Right kidney (tissue), 9 donors: ENCODE measurements around the gene FAM237A.

ENCODE experiments used
- DNase-seq: peaks from one replicate; pipeline ENCODE4 v3.0.0-alpha.2; 2016
- long read RNA-seq, 8 donors: transcript quantifications; one replicate each; lab custom pipeline, GENCODE V29; 2026

The FAM237A gene
- long read RNA-seq, donor 1 = 0 reads
- long read RNA-seq, donor 2 = 0 reads
- long read RNA-seq, donor 3 = 0 reads
- long read RNA-seq, donor 4 = 0 reads
- long read RNA-seq, donor 5 = 0 reads
- long read RNA-seq, donor 6 = 0 reads
- long read RNA-seq, donor 7 = 0 reads
- long read RNA-seq, donor 8 = 0 reads

DNA sequence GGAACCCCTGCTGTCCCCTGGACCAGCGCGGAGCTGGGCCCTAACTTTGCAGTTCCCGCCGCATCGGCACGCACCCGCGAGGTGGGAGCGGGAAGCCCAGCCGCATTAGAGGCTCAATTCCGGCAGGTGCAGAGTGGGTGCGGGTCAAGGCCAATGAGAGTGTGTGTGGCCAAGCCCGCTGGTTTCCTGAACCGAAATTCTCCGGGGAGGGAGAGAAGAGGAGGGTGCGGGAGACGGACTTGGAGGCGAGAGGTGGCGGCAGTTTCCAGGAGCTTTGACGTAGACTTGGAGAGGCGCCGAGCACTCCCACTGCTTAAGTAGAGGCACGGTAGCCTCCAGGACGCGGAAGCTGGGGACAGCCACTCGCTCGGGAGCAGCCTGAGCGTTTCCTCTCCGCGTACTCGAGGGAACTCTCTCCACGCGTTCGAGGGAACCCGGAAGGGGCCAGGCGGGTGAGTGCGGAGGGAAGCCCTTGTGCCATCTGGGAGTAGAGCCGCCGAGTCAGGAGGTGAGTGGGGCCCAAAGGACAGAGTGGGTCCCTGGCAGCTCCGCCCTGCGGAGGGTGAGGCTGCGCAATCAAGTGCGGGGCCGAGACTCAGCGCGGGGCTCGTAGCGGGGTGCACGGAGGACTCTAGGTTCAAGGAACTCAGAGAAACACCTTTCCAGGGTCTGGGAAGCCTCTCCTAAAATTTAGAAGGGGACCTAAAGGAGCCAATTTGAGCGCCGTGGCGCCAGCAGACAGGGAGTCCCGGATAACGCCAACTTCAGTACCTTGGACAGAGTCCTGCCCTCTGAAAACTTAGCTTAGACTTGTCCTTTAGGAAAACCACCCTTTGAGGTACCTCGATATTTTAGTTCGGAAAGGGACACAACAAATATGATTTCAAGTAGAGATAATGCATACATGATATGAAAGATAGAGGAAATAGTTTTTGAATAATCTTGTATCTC, at the start of gene FAM237A:
Gene FAM237A, plus strand, starts transcription at position 413 of the 951 bp plus-strand sequence. CDS start 1,750 bp downstream, outside the sequence.
- peak; percentile 45 for DNase-seq

DNA sequence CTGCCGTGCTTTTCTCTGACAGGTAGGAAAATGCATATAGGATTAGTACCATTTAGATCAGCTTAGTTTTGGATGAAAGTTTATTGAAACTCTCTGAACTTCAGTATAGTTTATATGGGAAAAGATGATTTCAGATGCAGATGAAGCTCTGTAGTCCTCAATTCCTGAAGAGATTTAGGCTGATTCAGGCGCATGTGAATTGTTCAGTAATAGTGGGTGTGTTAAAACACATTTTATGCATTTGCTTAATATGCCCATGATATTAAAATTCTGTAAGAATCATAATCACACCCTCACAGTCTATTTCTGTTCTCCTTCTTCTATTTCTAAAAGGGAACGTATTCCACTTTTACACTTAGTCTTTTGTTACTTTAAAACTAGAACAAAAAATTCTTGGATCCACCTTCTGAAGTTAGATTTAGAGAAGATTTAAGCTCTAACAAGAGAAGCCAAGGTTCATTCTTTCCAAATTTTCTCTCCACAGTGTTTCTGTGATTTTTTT, 44.5 kb upstream of the FAM237A start:
- DNase-seq = no peak

DNA sequence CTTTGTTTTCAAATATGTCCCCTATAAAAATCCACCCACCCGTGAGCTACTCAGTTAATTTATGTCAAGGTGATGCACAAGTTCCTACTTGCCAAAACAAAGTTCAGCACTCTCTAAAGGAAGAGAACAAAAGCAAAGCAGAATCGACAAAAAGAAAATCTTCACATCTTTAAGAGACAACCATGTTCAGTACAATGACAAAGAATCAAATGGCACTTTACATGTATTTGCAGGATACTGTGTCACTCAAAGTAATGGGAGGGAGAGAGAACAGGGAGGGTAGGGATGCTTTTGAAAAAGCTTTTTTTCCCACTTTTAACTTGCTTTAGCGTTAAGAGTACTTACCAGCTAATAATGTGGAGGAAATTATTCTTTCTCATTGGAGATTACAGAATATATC, 39.0 kb upstream of the FAM237A start:
- no peak for DNase-seq

DNA sequence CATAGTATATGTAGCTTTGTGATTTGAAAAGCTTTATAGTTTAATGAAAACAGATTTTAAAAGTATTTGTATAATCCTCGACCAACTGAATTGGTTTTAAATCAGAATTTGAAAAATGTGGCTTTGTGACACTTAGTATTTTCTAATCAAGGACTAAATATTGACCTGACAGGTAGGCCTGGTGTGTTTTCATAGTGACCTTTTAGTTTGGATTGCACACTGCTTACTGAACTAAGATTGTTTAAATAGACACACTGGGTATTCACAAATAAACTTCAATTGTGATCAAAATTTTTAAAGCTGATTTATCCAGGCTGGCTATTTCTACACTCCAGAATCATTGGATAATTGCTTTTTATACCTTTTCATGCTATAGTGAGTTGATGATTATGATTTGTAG, 31.8 kb upstream of the FAM237A start:
- no peak for DNase-seq

DNA sequence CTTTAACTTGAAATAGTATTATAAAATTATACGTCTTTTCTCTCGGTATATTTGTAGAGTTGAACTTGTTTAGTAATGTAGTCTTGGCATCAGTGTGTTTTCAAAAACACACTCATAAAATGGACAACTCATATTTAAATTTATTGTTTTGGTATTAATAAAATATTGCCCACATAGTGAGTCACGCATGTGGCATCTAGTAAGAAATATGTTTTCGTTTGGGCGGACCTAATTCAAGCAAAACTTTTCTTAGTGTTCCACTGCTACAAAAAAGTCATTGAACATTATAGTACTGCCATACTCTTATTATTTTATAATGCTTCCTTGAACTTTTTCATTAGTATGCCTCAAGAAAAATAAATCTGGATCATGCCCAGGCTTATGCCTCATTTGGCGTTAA, 31.1 kb upstream of the FAM237A start:
- DNase-seq = no peak

DNA sequence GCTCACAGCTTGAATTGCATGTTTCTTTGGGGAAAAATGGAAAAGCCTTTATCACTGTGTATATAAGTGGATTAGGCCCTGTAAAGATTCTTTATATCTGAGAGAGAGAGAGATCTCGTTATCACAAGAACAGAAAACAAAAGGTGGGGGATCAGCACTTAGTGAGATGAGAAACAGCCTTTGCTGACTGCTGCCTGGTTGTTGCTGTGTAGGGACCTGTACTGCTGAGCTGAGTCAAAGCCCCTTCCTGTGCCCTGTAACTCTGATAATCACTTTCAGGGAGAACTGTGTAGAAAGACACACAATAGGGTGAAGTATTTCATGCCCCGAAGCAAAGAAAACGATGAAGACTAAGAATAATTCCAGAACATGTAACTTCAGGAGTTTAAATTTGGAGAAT, 30.6 kb upstream of the FAM237A start:
- no peak for DNase-seq

DNA sequence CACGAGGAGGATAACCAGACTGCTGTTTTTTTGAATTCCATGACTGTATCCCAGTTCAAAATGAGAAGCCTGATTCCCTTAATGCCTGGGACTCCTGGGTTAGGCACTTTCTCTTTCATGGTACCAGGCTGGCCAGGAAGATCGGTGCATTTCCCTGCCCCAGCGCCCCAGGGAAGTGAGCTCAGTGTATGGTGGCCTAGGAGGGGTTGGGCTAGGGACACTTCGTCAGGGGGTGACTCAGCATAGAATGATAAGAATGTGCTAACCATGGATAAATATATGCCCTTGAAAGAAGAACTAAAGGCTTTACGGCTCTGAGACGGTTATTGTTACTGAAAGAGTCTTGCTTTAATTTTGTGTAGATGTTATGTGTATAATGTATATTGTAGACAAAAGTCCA, 27.5 kb upstream of the FAM237A start:
- no peak for DNase-seq

DNA sequence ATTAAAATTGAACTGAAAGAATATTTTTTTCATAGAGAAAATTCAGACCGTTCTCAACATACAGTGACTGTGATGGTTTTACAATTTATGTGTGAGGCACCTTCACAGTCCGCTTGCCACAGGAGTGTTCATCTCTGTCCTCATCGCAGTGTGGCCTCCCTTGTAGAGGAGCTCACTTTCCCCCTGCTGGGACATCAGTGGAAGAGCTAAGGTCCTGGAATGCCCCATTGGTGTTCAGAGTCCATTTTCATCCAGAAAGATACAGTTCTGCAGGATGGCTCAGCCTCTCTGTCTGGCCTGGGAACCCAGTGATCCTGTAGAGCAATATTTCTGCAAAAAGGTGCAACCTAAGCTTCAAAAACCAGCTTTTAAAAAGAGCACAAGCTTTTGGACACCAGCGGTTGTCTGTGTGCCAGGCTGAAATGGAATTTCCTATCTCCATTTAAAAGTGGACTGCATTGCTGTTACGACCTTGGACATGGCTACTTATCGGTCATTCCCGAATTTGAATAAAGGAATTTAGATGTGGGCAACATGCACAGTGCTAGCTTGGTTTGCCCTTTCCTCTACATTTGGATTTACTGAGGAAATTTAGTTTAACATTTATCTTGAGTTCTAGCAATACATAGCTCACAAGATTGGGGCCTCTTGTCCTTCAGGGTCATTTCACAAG, 26.7 kb upstream of the FAM237A start:
- DNase-seq = no peak

DNA sequence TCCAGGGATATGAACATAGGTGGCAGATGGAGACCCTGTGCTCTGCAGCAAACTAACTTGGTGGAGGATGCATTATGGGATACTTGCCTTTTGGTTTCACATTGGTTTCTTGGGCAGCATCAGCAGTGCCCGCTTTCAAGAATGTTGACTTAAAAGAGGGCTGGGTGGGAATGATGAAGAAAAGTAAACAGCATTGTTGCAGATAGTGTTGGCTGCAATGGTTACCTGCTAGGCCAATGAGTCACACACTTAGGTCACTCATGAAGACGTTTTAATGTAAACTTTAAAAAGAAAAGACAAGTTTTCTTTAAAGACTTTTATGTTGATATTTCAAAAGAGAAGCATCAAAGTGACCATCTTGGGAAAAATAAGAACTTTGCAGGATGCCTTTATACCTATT, 26.1 kb upstream of the FAM237A start:
- DNase-seq = no peak

DNA sequence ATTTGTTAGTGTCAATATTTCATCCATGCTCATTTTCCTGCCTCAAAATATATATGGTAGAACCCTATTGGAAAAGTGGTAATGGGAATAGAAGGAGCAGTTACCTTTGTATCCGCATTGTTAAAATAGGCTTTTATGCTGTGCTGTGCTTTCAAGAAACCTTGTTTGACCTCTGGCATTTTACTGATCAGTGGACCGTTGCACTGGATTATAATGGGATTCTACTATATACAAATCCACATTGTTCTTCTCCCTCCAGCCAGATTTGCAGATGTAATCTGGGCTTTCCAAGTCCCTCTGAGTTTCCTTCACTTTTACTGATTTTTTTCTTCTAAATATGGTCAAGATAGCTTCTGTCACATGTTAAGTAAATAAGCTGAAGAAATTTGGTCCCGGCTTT, 23.3 kb upstream of the FAM237A start:
- DNase-seq = no peak

DNA sequence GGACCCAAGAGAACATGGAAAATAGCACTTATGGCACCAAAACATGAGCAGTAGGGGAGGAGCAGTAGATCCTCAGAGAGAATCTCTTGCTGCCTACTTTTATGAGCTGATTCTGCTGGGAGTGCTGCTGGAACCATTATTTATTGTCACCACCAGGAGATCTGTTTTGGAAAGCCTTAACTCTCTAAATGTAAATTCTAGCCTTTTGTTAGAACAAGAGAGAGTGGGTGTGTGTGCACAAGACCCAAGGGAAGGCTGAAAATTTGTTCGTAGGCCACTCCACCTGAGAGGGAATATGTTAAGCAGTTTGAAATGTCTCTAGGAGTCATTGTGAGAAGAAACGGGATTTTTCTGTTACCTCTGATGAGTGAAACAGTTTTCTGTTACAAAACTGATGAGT, 16.2 kb upstream of the FAM237A start:
- no peak for DNase-seq

DNA sequence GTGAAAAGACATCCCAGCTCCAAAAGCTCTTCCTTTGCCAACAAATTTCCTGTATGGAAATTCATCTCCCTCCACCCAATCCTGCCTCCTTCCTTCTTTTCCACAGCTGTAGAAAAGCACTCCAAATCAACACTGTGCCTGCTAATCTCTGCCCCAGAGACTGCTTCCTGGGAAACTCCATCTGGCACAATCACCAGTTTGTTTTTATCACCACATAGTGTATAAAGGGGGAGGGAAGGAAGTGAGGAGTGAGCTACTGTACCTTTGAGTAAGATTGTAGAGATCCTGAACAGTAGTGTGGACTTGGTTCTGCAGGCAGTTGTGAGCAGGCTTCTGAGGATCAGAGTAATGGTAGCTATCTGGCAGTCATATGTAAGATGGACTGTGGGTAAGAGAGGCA, 14.7 kb upstream of the FAM237A start:
- no peak for DNase-seq

DNA sequence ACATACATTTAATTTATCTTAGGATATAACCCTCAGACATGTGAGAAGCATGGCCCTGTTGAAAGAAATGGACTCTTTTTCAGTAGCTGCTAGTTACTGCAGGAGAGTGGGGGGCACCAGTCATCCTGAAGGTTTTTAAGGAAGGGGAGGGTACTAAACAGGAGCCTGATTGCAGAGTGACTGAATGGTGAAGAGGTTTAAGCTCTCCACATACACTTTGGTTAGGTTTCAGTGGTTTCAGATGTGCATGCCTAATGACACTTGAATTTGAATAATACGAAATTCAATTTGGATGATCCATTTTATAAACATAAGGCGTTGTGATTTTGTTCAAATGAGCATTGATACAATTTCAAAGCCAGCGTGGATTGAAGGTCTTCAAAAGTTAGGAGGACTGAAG, 10.9 kb upstream of the FAM237A start:
- DNase-seq = no peak

DNA sequence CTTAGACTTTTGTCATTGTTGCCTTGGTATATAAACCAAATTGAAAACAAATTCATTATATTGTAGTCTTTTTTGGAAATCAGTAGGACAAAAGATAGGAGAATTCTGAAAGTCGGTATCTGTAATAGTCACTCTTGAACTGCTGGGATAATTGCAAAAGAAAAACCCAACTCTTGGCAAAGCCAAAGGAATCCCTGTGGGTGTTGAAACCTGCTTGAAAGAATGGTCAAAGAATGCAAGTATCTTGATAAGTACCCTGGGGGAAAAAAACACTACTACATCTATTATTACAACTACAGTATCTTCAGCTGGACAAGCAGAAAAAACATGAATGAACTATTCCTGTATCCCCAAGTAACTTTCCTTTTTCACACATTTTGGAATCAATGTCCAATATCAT, 7.3 kb upstream of the FAM237A start:
- no peak for DNase-seq

DNA sequence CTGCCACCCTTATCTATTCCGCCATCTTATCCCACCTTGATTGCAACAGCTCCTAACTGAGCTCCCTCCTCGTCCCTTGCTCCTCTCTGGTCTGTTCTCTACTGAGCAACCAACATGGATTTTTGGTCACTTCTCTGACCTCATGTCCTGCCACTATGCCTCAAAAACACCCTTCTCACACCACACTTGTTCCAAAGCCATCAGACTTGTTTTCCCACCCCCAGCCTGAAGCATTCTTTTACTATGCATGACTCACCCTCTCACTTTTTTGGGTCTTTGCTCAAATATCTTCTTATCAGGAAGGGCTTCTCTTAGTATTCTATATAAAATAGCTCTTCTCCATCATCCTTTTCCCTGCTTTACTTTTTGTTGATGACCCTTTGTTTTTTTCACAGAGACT, 2.7 kb upstream of the FAM237A start:
- DNase-seq = no peak

DNA sequence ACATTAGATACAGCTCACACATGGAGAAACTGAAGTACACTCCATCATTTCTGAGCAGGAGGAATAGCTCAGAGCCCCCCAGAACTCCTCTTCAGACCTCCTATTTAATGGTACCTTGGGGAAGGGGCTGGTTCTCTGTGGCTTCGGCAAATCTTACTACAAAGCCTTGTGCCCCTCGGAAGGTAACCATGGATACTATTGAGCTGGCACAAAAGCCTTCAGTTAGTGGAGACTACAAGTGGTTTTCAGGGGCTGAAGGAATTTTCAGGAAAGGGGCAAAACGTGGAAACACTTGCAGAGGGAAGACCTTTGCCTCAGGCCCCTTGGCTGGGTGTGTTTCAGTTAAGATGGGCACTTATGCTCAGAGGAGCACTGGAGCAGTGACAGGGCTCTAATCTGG, 1.1 kb upstream of the FAM237A start:
- no peak for DNase-seq

DNA sequence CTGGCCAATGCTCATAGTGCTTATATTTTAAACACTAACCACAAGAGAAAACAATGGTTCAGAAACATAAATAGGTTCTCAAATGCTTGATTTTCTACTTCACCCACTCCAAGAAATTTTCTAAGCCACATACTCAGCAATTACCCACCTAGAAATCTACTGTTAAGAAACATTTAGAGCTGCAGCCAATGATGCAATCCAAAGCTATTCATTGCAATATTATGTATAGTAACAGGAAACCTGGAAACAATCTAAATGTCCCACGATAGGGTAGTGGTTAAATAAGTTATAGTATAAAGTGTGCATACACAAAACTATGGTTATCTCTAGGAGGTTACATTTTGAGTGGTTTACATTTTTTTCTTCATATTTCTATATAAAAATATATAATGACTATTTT, 5.7 kb downstream of the FAM237A start:
- DNase-seq = no peak

DNA sequence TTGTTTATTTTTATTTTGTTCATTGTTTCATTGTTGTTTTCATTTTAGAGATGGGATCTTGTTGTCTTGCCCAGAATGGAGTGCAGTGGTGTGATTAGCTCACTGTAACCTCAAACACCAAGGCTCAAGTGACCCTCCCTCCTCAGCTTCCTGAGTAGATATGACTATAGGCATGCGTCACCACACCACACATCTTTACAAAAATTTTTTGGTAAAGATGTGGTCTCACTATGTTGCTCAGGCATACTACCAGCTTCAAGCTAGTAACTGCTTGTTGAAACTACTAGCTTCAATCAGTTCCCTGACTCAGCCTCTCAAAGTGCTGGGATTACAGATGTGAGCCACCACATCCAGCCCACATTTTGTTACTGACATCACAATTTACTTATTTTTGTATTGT, 14.8 kb downstream of the FAM237A start:
- DNase-seq = no peak

DNA sequence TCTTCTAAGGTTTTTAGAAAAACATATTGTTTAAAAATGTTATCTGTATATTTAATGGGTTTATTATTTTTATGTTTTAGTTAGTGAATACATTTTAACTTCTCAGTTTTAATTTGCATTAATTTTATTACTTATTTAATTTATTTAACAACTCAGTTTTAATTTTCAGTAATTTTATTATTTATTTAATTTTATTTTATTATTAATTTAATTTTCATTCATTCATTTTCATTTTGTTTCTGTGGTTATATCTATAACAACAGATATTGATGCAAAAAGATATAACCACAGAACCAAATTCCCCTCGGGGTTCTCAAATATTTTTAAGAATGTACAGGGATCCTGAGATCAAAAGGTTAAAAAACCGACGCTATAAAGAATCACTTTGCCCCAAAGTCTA, 23.0 kb downstream of the FAM237A start:
- DNase-seq = no peak

DNA sequence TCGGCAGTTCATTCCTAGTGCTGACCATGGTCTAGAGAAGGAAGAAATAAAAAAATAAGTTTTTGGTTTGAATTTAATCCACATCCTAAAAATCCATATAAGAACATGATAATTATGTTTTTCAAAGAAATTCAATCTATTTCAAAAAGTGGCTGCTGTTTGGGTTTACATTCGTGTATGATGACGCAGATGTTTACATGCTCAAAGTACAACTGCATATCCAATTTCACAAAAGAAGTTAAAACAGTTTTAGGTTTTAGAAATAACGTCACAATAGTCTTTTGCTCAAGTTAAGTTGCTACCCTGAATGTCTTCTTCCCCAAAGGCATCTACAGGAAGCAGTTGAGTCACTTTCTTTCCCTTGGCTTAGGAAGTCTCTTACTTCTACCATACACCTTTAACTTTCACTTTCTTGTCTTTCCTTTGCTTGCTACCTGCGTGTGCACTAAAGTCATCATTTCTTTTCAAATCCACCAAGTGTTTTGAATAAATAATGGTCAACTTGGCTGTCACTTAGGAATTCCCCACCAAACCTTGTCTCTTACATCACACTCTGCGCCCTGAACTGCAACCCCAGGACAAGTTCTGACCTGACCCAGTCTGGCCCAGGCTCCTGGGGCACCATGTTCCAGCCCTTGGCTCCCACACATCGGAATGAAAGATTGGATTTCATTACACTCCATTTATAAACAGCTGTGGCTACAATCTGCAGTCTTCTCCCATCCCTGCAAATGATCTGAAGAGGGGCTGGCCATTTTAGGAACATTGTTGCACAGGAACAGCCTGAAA, 28.4 kb downstream of the FAM237A start:
- no peak for DNase-seq

DNA sequence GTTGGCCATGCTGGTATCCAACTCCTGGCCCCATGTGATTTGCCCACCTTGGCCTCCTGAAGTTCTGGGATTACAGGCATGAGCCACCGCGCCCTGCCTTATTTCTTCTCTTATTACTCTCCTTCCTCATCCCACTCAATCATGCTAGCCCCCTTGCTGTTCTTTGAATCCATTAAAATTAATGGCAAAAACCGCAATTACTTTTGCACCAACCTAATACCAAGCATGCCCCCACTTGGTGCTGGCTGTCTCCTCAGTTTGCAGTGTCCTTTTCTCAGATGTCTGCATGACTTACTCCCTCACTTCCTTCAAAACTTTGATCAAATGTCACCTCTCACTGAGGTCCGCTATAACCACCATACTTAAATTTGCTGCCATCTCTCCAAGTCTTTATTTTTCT, 41.3 kb downstream of the FAM237A start:
- no peak for DNase-seq

DNA sequence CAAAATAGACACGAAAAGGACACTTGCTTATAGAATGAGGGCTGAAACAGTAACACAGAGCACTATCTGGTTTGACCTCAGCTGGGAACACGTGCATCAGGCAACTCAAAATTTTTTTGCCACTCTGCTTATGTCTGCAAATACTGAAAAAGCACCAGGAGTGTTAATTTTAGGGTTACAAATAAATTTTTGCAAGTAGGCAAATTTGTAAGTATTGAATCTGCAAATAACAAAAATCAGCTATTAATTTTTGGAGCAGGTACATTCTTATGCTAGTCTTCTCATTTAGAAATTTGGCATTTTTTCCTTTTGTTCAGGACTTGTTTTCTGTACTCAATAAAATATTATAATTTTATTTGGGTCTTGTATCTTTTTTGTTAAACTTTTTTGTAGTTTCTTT, 46.2 kb downstream of the FAM237A start:
- no peak for DNase-seq

DNA sequence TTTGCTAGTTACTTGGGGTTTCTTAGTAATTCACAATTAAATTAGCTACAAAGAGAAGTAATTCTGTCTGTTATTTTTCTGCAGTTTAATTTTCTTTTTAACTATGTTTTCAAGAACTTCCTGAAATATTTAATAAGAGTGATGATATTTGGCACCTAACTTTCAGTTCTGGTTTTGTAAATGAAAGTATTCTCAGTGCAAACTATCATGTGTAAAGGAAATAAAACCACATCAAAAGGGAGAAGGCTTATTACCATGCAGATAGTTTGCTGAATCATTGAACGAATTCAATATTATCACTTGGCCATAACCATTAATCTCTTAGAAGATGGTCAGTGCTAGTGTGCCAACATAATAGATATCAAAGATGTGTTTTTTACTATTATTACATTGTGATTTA, 46.7 kb downstream of the FAM237A start:
- no peak for DNase-seq
